ENCODE data around the gene PIGU.
"Not testable (repeated sequence)": the region's sequence is repeated elsewhere in the genome, so short reads cannot be mapped to it uniquely, and the experiment has no call there.

Gene PIGU

DNA sequence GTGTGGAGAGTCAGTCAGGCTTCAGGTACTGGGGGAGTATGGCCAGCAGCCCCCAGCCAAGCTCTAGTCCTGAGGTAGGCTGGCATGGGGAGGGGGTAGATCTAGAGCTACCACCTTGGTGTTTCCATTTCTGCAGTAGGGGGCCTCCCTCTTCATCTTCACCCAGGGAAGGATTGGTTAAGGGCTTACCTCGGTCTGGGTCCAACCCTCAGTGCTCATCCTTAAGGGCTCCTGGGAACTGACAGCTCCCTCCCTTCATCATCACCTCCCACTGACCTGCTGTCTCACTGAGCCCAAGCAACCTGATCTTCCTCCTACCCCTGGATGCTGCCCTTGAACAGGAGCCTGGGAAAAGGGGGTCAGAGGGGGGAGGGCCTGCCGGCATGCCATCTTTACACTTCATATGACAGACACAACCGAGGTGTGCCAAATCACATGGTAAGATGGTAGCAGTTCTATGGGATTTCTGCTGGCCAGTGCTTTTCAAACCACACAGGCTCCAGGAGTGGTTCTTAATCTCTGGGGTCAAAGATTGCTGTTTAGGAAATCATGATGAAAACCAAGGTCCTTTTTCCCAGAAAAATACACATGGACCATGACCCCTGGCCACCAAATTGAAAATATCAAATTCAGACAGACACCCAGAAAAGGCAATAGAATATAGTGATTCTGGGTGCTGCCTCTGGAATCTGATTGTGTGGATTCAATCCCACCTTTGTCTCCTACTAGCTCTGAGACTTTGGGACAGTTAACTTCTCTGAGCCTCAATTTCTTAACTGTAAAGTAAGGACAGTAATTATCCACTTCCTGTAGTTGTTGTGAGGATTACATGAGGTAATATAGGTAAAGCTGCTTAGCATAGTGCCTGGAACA is 30.3 kb upstream of the PIGU start:
- no peak overlapping the region for H3K4me3 ChIP-seq (ENCODE audit: low read depth, low read length)

DNA sequence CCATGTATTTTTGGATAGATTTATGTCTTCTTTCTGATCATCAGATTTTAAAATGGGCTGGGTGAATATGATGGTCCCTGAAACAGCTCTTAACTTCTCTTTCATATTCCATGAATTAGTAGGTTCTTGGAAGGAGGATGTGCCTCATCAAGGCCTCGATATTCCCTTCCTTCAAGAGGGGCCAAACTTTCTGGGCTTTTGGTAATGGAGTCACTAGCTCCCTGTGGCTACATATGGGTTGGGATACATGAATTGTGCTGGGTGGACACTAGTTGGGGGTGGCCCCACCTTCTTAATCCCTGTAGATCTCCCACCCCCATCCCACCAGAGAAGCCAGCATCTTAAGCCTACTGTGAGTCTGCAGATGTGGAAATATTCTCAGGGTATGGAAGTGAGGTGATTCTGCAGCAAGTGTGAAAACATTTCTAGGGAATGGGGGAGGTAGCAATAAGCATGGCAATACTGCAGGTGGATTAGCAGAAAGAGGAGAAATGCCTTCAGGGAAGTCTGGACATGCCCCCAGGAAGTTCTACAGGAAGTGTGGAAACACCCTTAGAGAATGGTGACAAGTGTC is 29.5 kb upstream of the PIGU start:
- no peak overlapping the region for H3K4me3 ChIP-seq (ENCODE audit: low read depth, low read length)

GRCh38 chr20:34705397-34706301 is 28.8 kb upstream of the PIGU start:
- no peak overlapping the region for H3K4me3 ChIP-seq (ENCODE audit: low read depth, low read length)

DNA sequence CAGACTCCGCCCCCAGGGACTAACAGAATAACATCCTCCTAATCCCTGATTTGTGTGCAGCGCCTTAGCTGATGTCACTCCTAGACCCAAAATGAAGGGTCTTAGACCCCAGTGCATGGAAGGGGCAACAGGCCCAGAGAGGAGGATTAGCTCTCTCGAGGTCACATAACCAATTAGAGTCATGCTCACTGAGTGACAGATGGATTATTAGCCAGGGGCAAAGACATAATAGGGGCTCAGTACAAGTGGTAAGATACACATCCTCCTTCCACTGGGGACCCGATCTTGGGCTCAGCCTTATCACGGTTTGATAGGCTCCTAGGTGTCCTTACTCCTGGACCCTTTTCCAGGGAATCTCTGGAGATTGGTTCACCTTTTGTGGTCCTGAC is 28.1 kb upstream of the PIGU start:
- peak overlapping the region; percentile 72 for H3K4me3 ChIP-seq (ENCODE audit: low read depth, low read length)

- peak within 1 kb of the TSS; percentile 72 for H3K4me3 ChIP-seq (ENCODE audit: low read depth, low read length)
These were observed 27.5 kb upstream of the PIGU start, which contains the start of gene TP53INP2 for GRCh38 chr20:34704177-34705007. TP53INP2 (plus strand) TSS chr20:34704344; CDS start chr20:34708740, 4,396 bp downstream.

DNA sequence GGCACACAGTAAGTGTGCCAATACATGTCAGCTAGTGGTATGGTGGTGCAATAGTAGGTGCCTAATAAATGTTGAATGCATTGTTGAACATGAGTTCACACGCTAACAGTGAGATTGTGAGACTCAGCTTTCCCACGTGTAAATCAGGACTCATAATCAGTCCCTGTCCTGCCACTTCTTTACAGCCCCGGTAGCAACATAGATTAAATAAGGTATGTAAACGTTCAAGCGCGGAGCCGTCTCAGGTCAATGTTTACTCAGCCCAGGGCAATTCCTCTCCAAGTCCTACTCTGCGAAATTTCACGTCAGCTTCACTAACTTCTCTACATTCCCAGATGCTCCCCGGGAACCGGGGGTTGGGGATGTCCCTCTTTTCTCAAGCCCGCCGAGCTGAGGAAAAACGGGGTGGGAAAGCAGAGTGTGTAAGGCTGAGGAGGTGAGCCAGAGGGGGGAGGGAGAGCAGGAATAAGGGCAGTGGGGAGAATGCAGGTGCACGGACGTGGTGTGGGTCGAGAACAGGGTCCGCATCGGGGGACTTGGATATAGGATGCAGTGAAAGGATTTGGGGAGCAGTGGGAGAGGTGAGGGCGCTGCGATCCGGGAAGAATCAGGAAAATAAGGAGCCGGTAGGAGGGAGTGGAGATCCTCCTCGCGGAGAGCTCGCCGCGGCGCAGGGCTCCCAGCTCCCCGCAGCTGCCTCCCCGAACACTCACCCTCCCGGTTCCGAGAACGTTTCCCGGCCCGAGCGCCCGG is 26.7 kb upstream of the PIGU start:
- H3K4me3 ChIP-seq (ENCODE audit: low read depth, low read length): peak overlapping the region; percentile 72

GRCh38 chr20:34703061-34703423 is 26.1 kb upstream of the PIGU start:
- peak overlapping the region; percentile 72 for H3K4me3 ChIP-seq (ENCODE audit: low read depth, low read length)

- H3K4me3 ChIP-seq (ENCODE audit: low read depth, low read length): no peak overlapping the region
These were observed 24.7 kb upstream of the PIGU start for GRCh38 chr20:34701405-34702085.

GRCh38 chr20:34693414-34693813 is 16.5 kb upstream of the PIGU start:
- H3K4me3 ChIP-seq (ENCODE audit: low read depth, low read length): no peak overlapping the region

DNA sequence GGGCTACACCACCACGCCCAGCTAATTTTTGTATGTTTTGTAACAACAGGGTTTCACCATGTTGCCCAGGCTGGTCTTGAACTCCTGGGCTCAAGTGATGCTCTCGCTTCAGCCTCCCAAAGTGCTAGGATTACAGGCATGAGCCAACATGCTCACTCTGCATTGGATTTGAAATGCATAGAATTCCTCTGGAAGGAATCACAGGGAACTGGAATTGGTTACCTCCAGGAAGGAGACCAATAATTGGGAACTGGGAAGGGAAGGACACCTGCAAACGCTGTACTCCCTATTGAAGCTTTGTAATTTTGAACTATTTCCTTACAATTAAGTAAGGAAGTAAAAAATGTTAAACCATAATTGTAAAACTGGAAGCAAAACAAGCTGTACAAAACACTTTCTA is 14.9 kb upstream of the PIGU start:
- H3K4me3 ChIP-seq (ENCODE audit: low read depth, low read length): no peak overlapping the region

DNA sequence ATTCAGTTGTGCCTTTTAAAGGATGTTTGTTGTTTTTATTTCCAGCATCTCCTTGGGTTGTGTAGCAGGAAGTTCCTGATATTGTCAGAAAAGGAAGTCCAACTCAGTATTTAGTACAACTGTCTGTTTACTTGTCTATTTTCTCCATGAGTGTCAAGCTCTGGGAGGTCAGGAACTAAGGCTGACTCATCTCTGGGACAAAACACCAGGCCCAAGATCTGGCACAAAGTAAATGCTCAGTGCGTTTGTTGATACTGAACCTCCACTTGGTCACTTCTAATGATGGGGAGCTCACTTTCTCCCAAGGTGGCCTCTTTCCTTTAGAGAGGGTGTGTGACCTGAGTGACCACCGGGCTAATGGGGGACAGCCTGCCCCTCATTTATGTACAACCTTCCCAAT is 12.6 kb upstream of the PIGU start:
- no peak overlapping the region for H3K4me3 ChIP-seq (ENCODE audit: low read depth, low read length)

GRCh38 chr20:34683667-34684066 is 6.8 kb upstream of the PIGU start:
- H3K4me3 ChIP-seq (ENCODE audit: low read depth, low read length): no peak overlapping the region

DNA sequence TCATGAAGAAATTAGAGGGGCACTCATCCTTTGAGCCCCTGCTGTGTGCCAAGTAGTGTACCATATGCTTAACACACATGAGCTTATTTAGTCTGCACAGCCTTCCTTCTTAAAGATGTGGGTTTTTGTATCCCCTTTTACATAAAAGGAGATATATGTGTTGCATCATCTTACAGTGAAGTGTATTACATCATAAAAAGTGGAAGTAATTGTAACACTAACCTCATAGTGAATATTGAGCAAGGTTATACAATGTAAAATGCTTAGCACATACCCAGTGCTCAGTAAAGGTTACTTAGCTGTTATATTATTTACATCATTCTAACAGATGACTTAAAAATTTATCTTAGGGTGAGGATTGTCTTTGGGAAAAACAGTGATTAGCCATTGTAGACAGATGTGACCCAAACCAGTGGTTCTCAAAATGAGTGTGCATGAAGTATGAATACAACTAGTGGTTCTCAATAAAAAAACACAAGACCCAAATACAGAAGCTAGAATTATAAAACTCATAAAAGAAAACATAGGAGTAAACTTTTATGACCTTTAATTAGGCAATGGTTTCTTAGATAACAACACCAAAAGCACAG is 3.8 kb upstream of the PIGU start:
- H3K4me3 ChIP-seq (ENCODE audit: low read depth, low read length): no peak overlapping the region

GRCh38 chr20:34675993-34676641 is 775 bp downstream of the PIGU start:
- H3K4me3 ChIP-seq (ENCODE audit: low read depth, low read length): peak overlapping the region; percentile 91

DNA sequence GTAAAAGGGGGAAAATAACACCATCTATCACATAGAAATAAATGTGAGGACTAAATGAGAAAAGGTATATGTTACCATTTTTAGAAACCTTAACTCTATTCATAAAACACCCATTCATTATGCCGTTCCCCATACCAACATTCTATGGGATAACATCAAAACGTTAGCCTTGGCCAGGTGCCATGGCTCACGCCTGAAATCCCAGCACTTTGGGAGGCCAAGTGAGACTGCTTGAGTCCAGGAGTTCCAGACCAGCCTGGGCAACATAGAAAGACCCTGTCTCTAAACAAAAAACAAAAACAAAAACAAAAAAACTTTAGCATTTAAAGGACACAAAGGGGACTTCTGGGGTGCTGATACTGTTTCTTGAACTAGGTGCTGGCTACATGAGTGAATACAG is 1.3 kb downstream of the PIGU start:
- H3K4me3 ChIP-seq (ENCODE audit: low read depth, low read length): peak overlapping the region; percentile 91

DNA sequence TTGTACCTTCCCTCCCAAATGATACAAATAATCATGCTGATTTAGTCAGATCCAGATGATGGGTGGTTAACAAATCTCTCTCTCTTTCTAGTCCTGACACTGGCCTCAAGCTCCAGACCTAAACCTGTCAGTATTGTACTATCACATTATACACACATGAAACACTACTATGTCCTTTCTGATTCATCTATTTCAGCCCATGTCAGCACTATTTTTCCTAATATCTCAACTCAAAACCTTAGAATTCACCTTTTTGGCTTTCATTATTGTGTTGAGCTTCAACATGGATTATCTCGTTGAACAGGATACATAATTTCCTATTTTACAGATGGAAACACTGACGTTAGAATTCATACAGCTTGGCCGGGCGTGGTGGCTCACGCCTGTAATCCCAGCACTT is 3.5 kb downstream of the PIGU start:
- H3K4me3 ChIP-seq (ENCODE audit: low read depth, low read length): no peak overlapping the region

DNA sequence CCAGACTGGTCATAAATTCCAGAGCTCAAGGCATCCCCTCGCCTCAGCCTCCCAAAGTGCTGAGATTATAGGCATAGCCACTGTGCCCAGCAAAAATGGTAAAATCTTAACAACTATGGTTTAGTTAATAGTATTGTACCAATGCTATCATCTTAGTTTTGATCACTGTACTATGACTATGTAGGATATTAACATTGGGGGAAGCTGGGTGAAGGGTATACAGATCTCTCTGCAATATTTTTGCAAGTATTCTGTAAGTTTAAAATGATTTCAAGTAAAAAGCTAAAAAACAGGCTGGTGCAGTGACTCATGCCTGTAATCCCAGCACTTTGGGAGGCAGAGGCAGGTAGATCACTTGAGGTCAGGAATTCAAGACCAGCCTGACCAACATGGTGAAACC is 7.8 kb downstream of the PIGU start:
- no peak overlapping the region for H3K4me3 ChIP-seq (ENCODE audit: low read depth, low read length)

GRCh38 chr20:34664751-34665150 is 12.1 kb downstream of the PIGU start:
- not testable (repeated sequence) for H3K4me3 ChIP-seq (ENCODE audit: low read depth, low read length)
